ENCODE data around the gene HSF4.

- no peak for TF ChIP-seq HDGF (IDR thresholded peaks at IDR 0.05; ENCODE audit: borderline replicate concordance)
- TF ChIP-seq ARNT (IDR thresholded peaks at IDR 0.05) = no peak
- TF ChIP-seq SP1 (IDR thresholded peaks at IDR 0.05) = no peak
- no peak for TF ChIP-seq FOXK2 (IDR thresholded peaks at IDR 0.05)
- TF ChIP-seq BHLHE40 (IDR thresholded peaks at IDR 0.05; ENCODE audit: borderline replicate concordance) = no peak
- no peak for TF ChIP-seq FOXA1 (IDR thresholded peaks at IDR 0.05)
These were observed 42.3 kb downstream of the HSF4 start for GRCh38 chr16:67206838-67207248.
